GM18867 (cell line): ENCODE data around the gene EIF4G1.

ENCODE experiments used
- ATAC-seq: cut with Tn5 transposase; IDR thresholded peaks from one replicate; pipeline ENCODE4 v1.9.1; 2021; ENCODE audit warnings: mild to moderate bottlenecking, moderate library complexity; ENCODE audit not compliant: unreplicated experiment

The EIF4G1 gene

DNA sequence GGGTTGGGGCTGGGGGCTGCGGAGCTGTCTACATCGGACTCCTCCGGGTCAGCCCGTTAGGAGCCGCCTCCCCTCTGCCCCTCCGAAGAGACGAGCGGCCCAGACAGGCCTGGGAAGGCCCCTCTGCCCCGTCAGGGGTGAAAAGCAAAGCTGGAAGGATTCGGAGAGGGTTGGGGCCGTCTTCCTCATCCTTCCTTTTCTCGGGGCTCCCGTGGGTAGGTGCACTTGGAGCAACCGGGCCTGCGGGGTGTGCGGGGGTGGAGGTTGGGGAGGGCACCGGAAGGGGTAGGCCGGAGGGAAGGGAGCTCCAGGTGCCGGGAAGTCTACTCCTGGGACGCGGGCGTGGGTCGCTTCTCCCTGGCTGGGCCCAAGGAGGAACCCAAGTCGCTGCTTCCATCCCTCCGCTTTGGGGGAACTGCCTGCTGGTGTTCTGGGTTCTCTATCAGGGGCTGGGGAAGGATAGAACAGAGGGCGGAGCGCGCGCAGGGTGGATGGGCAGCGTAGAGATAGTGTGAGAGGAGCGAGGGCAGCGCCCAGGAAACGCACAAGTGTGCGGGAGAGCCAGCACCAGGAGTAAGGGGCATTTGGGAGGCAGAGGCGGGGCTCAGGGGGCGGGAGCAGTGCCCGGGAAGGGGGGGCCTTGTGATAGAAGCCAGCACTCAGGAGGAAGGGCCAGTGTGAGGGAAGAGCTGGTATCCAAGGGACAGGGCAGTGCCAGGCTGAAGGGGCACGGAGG, 47.7 kb downstream of the EIF4G1 start:
- ATAC-seq = peak; percentile 6

DNA sequence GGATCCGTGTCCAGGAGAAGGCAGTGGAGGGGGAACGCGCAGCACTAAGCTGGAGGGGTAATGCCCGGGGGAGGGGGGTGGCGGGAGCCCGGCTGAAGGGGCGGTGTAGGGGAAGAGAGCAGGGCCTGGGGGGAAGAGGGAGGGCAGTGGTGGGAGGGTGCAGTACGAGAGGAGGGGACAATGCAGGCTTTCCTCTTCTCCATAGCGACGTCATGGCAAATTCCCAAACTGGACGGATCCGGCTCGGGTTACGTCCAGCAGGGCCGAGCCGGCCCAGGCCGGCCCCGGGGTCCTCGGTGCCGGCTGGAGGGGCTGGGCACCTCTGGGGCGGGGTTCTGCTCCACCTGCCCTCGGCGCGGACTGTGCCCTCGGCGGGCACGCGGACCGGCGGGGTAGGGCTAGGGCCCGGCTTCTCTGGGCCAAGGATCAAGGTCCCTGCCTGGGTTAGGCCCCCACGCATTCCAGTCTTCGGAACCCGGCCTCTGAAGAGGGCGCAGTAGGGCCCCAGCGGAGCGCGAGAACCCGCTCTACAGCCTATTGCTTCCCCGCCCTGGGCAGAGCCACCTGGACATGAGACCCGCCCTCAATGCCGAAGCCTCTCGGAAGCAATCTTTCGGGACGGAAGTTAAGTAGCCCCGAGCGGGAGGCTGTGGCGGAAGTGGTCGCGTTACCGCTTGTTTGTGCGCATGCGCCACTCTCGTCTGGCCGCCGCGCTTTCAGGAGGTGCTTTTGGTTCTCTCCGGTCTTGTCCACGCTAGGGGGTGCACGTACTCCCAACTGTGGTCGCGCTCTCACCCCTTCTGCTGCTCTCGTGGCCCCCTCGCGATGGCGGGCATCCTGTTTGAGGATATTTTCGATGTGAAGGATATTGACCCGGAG, 48.5 kb downstream of the EIF4G1 start:
- ATAC-seq = peak; percentile 84

DNA sequence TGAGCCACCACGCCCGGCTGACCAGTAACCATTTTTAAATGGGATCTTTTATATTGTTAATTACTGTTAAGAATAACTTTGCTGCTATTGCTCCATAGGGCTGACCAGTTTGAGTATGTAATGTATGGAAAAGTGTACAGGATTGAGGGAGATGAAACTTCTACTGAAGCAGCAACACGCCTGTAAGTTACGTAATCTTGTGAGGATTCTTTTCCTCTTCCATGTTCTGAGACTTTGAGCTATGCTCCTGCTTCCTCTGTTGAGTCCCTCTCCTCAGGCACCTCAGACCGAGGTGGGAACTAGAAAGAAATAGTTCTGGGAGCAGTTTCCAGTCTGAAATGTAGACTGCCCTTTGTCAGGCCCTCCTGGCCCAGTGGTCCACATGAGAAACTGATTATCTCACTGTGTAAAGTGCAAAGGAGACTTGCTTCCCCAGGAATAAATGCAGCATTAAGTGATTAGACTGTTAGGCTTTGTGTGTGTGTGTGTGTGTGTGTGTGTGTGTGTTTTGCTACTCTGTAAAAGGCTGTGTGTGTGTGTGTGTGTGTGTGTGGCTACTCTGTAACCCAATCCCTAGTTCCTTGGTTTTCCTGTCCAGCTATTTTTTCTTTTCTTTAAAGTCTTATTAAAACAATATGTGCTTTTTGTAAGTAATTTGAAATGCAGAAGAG, 52.3 kb downstream of the EIF4G1 start:
- ATAC-seq = no peak

DNA sequence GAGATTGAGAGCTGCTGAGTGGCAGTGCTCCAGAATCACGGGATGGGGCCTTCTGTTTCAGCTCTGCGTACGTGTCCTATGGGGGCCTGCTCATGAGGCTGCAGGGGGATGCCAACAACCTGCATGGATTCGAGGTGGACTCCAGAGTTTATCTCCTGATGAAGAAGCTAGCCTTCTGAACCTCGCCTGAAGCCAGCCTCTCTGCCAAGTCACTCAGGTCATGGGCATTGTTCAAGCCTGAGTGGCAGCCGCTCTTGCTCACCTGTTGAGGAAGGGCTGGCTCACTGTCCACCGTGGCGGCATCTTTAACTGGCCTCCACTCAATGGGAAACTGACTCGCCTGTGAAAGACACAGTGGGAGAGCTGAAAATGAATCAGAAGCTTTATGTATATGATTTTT, 53.7 kb downstream of the EIF4G1 start:
- no peak for ATAC-seq

DNA sequence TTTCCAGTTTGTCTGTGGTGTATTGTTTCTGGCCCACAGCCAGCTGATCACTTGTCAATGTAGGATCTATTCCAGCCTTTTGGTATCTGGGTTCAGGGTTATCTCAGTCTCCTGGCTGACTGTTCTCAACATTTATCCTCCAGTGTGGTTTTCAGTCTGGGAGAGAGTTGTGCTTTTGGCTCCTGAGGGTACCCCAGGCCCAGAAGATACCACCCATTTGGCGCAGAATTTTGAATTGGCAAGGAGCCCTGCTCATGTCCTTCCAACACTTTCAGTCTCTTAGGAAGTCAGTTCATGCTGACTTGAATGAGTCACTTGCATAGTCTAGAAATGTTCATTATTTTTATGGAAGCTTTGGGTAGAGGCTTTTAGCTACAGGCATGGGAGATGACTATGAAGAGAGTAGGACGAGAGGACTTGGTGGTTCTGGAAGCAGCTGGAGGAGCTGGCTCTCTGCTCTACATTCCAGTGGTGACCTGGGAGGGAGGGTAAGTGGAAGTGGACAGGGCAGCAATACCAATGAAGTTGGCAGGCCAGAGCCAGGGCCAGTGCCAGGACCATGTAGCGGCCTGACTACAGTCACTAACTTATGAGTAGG, 54.3 kb downstream of the EIF4G1 start:
- ATAC-seq = no peak

DNA sequence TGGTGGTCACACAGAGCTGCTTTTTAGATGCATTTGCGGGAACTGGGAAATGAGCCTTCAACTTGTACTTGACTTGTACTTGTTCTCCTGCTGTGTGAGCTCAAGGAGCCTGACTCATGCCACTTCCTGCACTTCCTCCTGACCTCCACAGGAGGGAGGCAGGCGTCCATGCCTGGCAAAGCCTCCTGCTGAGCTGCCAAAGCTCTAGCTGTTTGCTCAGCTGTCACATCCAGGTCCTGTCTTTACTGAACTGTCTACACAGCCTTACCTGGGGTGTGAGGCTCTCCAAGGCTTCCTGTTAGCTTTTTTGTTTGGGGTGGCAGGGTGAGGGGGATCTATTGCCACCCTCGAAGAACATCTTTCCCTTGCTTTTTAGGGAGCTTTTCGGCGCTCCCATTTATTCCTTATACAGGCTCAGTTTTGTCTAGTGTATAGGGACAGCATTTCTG, 57.2 kb downstream of the EIF4G1 start:
- peak; percentile 82 for ATAC-seq

DNA sequence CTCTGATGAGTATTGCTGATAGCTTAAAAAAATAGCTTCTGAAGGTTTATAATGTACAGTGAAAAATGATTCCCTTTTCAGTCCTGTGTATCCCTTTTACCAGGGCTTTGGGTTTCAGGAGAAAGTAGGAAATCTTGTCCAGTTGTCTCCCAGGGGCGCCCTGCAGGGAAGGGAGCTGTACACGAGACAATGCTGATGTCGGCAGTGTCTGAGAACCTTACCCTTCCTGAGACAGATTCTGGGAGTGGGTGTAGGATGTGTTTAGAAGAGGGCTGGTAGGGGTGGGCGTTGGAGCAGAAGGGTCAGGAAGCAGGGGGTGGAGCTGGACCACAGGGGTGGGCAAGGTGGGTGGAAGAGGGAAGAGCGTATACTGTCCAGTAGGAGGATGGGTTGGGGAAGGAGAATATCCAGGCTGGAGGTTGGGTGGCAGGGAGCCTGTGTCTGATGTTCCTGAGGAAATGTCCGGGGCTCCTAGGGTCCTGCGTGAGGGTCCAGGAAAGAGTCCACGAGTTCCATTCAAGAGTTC, 58.0 kb downstream of the EIF4G1 start:
- no peak for ATAC-seq

DNA sequence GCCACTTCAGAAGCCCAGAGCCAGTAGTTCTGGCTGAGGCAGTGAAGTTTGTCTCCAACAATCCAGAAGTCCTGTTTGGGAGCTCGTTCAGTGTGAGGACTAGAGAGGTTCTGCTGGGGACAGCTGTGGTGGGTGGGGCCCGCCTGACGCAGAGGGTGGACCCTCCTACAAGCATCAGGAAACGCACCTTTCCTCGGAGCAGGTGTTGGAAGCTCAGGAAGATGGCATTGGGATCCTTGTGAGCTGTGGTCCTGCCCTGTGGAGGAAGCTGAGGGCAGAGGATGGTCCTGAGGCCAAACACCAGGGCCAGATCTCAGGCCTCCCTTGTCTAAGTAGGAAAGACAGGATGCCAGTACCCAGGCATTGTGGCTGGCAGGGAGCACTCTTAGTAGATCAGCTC, 58.5 kb downstream of the EIF4G1 start:
- ATAC-seq = no peak

DNA sequence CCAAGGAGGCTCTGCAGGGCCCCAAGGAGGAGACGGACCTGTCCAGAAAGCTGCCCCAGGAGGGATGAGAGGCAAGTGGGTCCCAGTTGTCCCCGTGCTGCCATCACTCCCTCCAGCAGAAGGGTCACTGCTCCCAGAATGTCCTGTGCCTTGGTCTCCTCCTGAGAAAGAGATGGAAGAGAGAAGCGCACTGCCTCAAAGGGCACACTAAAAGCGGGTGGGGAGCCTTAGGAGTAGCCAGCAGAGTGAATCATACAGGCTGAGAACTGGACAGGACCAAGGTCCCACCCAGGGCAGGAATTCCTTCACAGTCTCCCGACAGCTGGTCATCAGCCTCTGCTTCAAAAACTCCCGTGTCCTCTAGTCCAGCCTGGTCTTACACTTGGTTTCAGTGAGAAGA, 59.0 kb downstream of the EIF4G1 start:
- ATAC-seq = no peak

DNA sequence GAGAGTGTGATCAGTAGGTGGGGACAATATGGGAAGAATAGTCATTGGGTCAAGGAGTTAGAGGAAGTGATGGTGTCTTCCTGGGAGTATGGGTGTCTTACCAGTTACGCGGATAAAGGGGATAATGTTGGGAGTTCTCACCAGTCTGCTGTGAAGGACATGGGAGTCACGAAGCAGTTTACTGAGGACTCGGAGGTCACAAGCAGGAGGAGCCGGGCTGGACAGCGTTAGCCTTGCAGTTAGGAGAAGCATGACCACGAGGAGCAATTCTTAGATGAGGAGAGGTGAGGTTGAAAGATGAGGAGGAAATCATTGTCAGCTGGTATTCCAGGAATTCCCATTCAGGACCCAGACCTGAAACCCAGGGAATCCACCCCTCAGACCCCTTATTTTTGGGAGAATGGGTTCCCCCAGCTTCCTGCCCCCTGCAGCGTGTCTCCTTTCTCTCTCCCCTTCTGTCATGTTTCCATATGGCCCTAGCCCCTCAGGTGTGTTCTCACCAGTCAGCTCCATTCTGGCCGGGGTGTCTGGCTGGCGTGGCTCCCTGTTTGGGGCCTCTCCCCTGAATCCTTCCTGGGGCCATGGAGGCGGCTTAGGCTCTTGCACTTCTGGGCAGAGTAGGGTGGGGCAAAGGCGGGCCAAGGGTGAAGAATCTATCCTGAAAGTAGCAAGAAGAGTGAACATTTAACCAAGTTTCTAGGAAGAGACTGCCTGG, 61.5 kb downstream of the EIF4G1 start:
- no peak for ATAC-seq

DNA sequence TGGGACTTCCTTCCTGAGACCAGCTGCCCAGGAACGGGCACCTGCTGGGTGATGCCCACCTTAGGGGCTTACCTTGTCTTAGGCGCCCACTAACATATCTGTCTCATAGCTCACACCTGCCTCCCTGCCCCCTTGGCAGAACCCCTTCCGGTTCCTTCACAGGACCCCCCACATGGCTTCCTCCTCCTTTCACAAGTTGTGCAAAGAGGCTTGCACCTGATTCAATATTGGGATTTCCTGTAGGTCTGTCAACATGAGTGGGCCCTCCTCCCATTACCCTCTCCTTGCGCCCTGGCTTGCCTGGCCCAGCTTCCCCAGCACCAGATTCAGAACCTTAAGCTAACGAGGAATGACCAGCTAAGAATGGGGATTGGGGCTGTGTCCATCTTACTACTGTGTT, 63.0 kb downstream of the EIF4G1 start:
- no peak for ATAC-seq

DNA sequence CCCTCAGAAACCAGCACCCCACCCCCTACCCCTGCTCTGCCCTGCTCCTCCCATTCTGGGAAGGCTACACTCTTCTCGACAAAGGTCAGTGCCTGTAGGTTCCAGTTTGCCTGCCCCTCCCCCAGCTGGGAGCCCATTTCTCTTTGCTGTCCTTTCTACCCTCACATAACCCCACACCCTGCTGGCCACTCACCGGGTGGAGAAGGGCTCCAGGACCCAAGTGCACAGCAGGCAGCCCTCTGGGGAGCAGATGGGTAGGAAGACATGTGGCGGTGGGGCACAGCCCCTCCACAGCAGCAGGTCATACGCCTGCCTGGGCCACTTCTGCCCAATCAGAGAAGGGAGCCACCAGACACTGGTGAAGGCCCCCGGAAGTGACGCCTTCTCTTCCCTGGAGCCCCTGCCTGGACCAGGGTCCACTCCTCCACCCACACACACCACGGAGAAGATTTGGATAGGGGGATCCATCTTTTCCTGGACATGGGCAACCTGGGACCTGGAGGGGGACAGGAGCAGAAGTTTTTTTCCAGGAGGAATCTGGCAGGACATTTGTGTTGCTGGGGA, 63.6 kb downstream of the EIF4G1 start, which contains the start of gene THPO:
TSS of gene THPO (minus strand) at position 326 of the 564 bp plus-strand sequence. CDS start 1,948 bp downstream, outside the sequence.
- ATAC-seq = no peak

DNA sequence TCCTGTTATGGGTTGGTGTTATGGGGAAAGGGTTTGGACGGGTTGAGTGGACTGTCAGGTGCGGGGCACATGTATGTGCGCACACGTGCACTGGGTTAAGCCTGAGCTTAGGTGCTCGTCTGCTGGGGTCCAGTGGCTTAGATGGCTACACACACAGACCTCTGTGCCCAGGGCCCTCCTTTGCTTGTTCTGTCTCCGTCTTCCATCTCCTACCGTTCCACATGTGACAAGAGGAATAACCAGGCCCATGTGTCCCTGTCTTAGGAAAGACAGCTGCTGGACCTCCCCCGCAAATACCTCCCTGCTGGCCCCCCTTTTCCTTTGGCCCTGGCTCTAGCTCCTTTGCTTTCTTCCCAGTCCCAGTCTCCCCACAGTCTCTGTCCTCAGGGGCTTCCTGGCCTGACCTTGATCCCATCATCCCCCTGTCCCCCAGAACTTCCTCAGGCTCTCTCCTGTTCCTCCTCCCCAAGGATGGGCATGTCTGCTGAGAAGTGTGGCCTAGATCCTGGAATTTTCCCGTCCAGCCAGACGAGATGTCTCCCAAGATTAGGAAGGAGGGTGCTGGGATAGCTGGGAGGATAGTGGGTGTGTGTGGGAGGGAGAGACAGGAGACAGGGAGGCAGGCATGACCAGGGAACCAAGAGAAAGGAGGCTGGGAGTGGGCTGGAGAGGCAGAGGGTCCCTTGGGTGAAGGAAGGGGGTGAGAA, 64.4 kb downstream of the EIF4G1 start:
- no peak for ATAC-seq

DNA sequence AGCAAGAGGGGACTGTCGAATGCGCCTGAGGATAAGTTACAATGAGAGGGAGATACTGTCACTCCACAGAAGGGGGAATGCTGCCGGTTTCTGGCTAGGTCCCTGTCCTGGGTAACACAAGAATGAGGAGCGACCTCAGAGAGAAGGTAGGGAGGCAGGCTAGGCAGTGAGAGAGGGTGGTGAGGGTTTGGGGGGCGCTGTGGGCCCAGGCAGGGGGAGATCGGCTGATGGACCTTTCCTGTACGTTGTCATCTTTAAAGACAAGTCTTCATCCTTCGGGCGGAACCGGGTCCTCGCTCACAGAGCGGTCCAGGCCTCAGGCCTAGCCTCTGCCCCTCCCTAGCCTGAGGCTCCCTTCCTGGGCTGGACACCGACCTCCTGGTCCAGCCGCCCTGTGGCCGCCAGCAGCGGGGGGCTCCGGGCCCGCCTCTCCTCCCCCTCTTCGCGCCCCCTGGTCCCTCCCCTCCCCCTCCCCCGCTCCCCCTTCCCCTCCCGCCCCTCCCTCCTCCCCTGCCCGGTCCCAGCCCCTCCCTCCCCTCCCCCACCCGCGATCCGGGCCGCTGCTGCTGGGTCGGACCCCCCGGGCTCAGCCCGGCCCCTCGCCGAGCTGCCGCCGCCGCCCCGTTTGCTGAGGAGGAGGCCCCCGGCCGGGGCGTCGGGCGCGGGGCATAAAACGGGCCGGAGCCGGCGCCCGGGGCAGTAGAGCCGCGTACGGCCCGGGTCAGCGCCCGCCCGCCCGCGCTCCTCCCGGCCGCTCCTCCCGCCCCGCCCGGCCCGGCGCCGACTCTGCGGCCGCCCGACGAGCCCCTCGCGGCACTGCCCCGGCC, 65.2 kb downstream of the EIF4G1 start, which contains the start of gene CHRD:
TSS of gene CHRD (plus strand) at position 697 of the 827 bp plus-strand sequence. CDS start 265 bp downstream, outside the sequence.
- no peak for ATAC-seq

DNA sequence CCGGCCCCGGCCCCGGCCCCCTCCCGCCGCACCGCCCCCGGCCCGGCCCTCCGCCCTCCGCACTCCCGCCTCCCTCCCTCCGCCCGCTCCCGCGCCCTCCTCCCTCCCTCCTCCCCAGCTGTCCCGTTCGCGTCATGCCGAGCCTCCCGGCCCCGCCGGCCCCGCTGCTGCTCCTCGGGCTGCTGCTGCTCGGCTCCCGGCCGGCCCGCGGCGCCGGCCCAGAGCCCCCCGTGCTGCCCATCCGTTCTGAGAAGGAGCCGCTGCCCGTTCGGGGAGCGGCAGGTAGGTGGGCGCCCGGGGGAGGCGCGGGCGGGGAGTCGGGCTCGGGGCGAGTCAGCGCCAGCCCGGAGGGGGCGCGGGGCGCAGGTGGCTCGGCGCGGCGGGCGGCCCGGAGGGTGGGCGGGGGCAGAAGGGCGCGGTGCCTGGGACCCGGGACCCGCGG, 65.8 kb downstream of the EIF4G1 start:
- ATAC-seq = no peak

DNA sequence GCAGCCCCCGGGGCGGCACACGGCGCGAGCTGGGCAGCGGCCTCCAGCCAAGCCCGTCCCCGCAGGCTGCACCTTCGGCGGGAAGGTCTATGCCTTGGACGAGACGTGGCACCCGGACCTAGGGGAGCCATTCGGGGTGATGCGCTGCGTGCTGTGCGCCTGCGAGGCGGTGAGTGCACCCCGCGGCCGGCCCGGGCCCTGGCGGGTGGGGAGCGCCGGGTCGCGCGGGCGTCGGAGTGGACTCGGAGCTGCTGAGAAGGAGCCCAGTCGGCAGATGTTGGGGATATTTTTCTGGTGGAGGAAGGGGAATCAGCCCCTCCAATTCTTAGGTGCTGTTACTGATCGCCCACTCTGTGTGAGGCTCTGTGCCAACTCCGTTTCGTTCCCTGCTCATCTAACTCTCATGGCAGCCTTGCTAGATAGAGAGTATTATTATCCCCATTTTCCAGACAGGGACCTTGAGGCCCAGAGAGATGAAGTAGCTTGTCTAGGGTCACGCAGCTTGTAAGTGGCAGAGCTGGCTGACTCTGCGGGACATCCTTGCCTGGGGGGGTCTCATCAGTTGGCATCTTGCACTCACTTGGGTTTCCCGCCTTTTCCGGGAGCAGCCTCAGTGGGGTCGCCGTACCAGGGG, 66.3 kb downstream of the EIF4G1 start:
- ATAC-seq = no peak
